ENCODE results near the gene CNGB1. TPM values are rescaled to one million over a fixed set of nuclear protein-coding genes. Genes with fewer than 3 reads are reported as not detected.

CNGB1 gene
- total and polyA plus RNA-seq, 2 of the 13 experiments (the other 11 are each of a cell fraction or from before 2014, with no cell fraction given): 0.02 to 0.15 TPM

DNA sequence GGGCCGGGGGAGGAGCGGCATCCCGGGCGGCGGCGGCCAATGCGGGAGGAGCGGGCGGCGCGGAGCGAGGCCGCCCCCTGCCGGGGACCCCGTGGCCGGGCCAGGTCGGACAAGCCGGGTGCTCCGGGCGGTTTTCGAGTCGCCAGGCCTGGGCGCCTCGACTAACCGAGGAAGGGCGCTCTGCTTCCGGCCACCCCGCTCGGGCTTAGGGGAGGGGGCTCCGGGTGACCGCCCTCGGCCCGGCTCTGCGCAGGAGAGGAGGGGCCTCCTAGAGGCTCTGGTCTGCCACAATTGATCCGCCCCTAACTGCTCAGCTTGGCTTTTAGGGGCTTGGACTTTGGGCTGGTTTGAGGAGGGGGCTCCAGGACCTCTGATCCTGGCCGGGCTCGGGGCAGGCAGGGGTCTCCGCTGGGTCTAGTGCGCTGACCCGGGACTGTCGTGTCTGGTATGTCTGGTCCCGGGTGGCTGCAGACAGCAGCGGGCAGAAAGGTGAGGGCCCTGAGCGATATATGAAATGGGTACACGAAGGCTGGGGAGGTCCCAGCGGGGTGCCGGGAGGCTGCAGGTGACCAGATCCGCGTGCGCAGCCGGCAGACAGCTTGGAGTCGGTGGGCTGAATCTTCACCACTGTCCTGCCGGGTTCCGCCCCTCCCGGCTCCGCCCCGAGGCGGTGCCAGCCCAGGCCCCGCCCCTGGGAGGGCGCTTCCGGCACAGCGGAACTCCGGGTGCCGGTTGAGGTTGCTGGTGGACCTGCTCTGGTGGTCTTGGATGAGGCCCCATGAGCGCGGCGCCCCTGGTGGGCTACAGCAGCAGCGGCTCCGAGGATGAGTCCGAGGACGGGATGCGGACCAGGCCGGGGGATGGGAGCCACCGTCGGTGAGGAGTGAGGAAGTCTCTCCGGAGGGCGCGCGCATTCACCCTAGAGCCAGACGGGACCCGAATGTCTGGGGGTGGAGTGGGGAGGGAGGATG, 30.1 kb upstream of the CNGB1 start, which contains the start of gene USB1 (continued):
- TF ChIP-seq, protein P1, sequence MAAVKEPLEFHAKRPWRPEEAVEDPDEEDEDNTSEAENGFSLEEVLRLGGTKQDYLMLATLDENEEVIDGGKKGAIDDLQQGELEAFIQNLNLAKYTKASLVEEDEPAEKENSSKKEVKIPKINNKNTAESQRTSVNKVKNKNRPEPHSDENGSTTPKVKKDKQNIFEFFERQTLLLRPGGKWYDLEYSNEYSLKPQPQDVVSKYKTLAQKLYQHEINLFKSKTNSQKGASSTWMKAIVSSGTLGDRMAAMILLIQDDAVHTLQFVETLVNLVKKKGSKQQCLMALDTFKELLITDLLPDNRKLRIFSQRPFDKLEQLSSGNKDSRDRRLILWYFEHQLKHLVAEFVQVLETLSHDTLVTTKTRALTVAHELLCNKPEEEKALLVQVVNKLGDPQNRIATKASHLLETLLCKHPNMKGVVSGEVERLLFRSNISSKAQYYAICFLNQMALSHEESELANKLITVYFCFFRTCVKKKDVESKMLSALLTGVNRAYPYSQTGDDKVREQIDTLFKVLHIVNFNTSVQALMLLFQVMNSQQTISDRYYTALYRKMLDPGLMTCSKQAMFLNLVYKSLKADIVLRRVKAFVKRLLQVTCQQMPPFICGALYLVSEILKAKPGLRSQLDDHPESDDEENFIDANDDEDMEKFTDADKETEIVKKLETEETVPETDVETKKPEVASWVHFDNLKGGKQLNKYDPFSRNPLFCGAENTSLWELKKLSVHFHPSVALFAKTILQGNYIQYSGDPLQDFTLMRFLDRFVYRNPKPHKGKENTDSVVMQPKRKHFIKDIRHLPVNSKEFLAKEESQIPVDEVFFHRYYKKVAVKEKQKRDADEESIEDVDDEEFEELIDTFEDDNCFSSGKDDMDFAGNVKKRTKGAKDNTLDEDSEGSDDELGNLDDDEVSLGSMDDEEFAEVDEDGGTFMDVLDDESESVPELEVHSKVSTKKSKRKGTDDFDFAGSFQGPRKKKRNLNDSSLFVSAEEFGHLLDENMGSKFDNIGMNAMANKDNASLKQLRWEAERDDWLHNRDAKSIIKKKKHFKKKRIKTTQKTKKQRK (IDR thresholded peaks at IDR 0.05; ENCODE audit: low read length): no peak
- no peak for TF ChIP-seq DNMT3B (CRISPR knock-in tag; conservative IDR thresholded peaks at IDR 0.05)
- TF ChIP-seq, protein P2, sequence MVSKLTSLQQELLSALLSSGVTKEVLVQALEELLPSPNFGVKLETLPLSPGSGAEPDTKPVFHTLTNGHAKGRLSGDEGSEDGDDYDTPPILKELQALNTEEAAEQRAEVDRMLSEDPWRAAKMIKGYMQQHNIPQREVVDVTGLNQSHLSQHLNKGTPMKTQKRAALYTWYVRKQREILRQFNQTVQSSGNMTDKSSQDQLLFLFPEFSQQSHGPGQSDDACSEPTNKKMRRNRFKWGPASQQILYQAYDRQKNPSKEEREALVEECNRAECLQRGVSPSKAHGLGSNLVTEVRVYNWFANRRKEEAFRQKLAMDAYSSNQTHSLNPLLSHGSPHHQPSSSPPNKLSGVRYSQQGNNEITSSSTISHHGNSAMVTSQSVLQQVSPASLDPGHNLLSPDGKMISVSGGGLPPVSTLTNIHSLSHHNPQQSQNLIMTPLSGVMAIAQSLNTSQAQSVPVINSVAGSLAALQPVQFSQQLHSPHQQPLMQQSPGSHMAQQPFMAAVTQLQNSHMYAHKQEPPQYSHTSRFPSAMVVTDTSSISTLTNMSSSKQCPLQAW (CRISPR knock-in tag; IDR thresholded peaks at IDR 0.05): peak; percentile 83; the same call in 1 of the 2 replicates
- peak; percentile 70 for TF ChIP-seq ELF4 (CRISPR knock-in tag; IDR thresholded peaks at IDR 0.05; ENCODE audit: borderline replicate concordance)
- 0 out of 2 replicates have a peak, but pooled peaks have one; percentile 42 for TF ChIP-seq ZNF747 (CRISPR knock-in tag; IDR thresholded peaks at IDR 0.05; ENCODE audit: borderline replicate concordance)
- no peak for TF ChIP-seq ETV6 (CRISPR knock-in tag; conservative IDR thresholded peaks at IDR 0.05)
- no peak; the same call in 1 of the 2 replicates for TF ChIP-seq NFE2L1 (CRISPR knock-in tag; IDR thresholded peaks at IDR 0.05; ENCODE audit: borderline replicate concordance)
- TF ChIP-seq FOXC1 (CRISPR knock-in tag; IDR thresholded peaks at IDR 0.05; ENCODE audit: borderline replicate concordance): no peak; the same call in 1 of the 2 replicates
- peak; percentile 86 for TF ChIP-seq ZNF501 (CRISPR knock-in tag; IDR thresholded peaks at IDR 0.05)
- peak; percentile 77 for TF ChIP-seq ISL2 (CRISPR knock-in tag; IDR thresholded peaks at IDR 0.05)
- TF ChIP-seq ZBTB1 (CRISPR knock-in tag; IDR thresholded peaks at IDR 0.05; ENCODE audit: borderline replicate concordance): no peak
- peak; percentile 64; the same call in 1 of the 2 replicates for TF ChIP-seq PCBP1 (IDR thresholded peaks at IDR 0.05; ENCODE audit: borderline replicate concordance, low read depth, low read length)
- TF ChIP-seq, protein P3, sequence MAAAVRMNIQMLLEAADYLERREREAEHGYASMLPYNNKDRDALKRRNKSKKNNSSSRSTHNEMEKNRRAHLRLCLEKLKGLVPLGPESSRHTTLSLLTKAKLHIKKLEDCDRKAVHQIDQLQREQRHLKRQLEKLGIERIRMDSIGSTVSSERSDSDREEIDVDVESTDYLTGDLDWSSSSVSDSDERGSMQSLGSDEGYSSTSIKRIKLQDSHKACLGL (CRISPR knock-in tag; IDR thresholded peaks at IDR 0.05): peak; percentile 89; the same call in 1 of the 2 replicates
- no peak for TF ChIP-seq POLR2AphosphoS2 (IDR thresholded peaks at IDR 0.05; ENCODE audit: low read depth, low read length)
- no peak for TF ChIP-seq MAFK (conservative IDR thresholded peaks at IDR 0.05 in 1 of 2, IDR thresholded peaks at IDR 0.05 in 1 of 2; ENCODE audit: low read length in 2 of 2)
- peak; percentile 47; the same call in 1 of the 2 replicates for TF ChIP-seq GFI1 (CRISPR knock-in tag; IDR thresholded peaks at IDR 0.05; ENCODE audit: borderline replicate concordance)
- TF ChIP-seq, protein P4, sequence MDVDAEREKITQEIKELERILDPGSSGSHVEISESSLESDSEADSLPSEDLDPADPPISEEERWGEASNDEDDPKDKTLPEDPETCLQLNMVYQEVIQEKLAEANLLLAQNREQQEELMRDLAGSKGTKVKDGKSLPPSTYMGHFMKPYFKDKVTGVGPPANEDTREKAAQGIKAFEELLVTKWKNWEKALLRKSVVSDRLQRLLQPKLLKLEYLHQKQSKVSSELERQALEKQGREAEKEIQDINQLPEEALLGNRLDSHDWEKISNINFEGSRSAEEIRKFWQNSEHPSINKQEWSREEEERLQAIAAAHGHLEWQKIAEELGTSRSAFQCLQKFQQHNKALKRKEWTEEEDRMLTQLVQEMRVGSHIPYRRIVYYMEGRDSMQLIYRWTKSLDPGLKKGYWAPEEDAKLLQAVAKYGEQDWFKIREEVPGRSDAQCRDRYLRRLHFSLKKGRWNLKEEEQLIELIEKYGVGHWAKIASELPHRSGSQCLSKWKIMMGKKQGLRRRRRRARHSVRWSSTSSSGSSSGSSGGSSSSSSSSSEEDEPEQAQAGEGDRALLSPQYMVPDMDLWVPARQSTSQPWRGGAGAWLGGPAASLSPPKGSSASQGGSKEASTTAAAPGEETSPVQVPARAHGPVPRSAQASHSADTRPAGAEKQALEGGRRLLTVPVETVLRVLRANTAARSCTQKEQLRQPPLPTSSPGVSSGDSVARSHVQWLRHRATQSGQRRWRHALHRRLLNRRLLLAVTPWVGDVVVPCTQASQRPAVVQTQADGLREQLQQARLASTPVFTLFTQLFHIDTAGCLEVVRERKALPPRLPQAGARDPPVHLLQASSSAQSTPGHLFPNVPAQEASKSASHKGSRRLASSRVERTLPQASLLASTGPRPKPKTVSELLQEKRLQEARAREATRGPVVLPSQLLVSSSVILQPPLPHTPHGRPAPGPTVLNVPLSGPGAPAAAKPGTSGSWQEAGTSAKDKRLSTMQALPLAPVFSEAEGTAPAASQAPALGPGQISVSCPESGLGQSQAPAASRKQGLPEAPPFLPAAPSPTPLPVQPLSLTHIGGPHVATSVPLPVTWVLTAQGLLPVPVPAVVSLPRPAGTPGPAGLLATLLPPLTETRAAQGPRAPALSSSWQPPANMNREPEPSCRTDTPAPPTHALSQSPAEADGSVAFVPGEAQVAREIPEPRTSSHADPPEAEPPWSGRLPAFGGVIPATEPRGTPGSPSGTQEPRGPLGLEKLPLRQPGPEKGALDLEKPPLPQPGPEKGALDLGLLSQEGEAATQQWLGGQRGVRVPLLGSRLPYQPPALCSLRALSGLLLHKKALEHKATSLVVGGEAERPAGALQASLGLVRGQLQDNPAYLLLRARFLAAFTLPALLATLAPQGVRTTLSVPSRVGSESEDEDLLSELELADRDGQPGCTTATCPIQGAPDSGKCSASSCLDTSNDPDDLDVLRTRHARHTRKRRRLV (CRISPR knock-in tag; IDR thresholded peaks at IDR 0.05): peak; percentile 79

Data from HepG2 (cell line).